ENCODE measurements around the gene EYS.

EYS gene

DNA sequence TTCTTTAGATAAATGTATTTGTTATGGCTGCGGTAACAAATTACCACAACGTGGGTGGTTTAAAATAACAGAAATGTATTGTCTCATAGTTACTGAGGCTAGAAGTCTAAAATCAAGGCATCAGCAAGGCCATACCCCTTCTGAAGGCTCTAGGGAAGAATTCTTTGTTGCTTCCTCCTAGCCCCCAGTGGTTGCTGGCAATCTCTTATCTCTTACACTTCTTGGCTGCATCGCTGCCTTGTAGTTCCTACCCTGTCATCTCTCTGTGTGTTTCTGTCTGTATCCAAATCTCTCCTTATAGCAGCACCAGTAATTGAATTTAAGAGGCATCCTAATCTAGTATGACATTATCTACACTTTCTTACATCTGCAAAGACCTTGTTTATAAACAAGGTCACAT is 1536.7 kb downstream of the EYS start:
- no peak overlapping the region for H3K4me3 ChIP-seq (ENCODE audit: low read depth, low read length)
- TF ChIP-seq, protein P1, sequence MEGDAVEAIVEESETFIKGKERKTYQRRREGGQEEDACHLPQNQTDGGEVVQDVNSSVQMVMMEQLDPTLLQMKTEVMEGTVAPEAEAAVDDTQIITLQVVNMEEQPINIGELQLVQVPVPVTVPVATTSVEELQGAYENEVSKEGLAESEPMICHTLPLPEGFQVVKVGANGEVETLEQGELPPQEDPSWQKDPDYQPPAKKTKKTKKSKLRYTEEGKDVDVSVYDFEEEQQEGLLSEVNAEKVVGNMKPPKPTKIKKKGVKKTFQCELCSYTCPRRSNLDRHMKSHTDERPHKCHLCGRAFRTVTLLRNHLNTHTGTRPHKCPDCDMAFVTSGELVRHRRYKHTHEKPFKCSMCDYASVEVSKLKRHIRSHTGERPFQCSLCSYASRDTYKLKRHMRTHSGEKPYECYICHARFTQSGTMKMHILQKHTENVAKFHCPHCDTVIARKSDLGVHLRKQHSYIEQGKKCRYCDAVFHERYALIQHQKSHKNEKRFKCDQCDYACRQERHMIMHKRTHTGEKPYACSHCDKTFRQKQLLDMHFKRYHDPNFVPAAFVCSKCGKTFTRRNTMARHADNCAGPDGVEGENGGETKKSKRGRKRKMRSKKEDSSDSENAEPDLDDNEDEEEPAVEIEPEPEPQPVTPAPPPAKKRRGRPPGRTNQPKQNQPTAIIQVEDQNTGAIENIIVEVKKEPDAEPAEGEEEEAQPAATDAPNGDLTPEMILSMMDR (IDR thresholded peaks at IDR 0.05; ENCODE audit: control insufficient read depth, extremely low read depth, insufficient read depth) = no peak
- no peak for DNase-seq (ENCODE audit: low read depth)

DNA sequence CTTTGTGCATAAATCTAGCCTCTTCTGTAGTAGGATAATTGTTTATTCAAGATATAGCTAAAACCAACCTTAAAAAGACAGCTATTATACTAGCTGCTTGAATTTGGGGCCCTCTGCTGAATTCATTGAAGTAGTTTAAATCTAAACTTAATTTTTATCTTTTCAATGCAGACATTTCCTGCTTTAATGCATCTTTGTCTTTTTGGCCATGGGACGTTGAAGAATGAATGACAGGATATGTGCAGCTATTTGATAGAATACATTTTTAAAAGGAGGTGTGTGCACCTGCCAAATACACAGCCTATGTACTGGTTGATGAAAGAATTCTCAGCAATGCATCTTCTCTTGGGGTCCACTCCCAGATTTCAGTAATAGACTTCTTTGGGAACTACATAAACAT is 1546.5 kb downstream of the EYS start:
- DNase-seq (ENCODE audit: low read depth) = no peak
- no peak overlapping the region for H3K4me3 ChIP-seq (ENCODE audit: low read depth, low read length)
- TF ChIP-seq, protein P1 (IDR thresholded peaks at IDR 0.05; ENCODE audit: control insufficient read depth, extremely low read depth, insufficient read depth) = no peak

DNA sequence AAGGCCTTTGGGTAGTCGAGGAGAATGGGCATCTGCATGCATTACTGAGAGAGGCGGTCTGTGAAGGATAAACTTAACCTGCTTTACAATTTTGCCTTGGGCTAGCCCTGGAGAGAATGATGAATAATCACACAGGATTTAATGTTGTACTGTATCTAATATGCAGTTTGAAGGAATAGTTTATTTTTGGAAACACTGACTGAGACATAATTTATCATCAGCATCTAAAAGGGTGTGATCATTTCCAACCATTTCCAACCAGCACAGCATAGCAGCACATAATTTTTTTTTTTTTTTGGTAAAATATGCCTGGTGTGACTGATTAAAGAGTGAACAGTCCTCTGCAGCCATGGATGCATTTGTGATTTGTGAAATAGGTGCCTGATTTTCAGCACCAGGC is 1552.0 kb downstream of the EYS start:
- H3K4me3 ChIP-seq (ENCODE audit: low read depth, low read length) = no peak overlapping the region
- DNase-seq (ENCODE audit: low read depth) = no peak
- TF ChIP-seq, protein P1 (IDR thresholded peaks at IDR 0.05; ENCODE audit: control insufficient read depth, extremely low read depth, insufficient read depth) = no peak

DNA sequence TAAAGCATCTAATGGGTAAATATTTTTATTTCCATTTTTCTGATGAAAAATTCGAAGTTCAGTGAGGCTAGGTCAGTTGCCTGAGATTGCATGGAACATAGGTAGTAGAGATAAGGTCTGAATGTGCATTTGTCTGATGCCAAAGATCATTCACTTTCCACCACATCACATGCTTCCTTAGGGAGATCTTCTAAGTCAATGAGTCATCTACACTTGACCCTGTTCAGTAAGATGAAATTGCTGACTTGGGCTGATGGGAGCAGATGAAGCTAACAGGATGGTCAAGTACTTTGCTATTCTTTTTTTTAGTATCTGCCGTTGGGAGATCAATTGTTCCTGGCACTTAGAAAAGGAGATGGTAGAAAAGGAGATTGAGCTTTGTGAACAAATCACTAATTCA is 1560.2 kb downstream of the EYS start:
- H3K4me3 ChIP-seq (ENCODE audit: low read depth, low read length) = no peak overlapping the region
- no peak for DNase-seq (ENCODE audit: low read depth)
- TF ChIP-seq, protein P1 (IDR thresholded peaks at IDR 0.05; ENCODE audit: control insufficient read depth, extremely low read depth, insufficient read depth) = no peak

DNA sequence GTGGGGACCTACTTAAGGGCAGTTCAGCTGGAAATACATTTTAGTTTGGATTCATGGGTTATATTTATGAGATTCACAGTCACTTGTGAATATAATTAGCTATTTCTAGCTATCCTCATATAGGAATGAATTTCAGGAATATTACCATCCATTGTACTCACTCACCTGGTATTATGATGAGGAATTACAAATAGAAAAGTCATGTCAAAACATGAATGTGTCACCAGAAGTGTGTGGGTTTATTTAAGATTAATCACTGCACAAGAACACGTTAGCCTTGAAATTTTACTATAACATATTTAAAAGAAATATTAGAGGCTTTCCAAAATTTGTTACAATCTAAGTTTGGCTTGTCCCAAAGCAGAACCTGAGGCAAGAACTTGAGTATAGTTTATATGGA is 1560.9 kb downstream of the EYS start:
- DNase-seq (ENCODE audit: low read depth) = no peak
- TF ChIP-seq, protein P1 (IDR thresholded peaks at IDR 0.05; ENCODE audit: control insufficient read depth, extremely low read depth, insufficient read depth) = no peak
- no peak overlapping the region for H3K4me3 ChIP-seq (ENCODE audit: low read depth, low read length)

DNA sequence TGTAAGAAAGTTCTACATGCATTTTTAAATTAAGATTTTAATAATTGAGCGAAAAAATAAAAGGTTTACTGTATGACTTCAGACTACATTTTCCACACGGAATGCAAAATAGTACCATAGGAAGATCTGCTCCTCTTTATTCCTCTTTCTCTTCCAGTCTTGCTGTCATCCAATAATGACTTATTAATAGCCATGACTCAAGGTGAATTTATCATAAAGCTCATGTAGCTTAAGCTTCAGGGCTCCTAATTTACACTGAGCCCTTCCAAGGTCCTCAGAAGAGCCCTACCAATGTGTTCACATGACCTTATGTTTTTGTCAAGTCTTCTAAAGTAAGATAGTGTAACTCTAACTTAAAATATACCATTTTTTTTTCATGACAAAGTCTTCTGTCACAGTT is 1561.4 kb downstream of the EYS start:
- TF ChIP-seq, protein P1 (IDR thresholded peaks at IDR 0.05; ENCODE audit: control insufficient read depth, extremely low read depth, insufficient read depth) = no peak
- DNase-seq (ENCODE audit: low read depth) = no peak
- H3K4me3 ChIP-seq (ENCODE audit: low read depth, low read length) = no peak overlapping the region

DNA sequence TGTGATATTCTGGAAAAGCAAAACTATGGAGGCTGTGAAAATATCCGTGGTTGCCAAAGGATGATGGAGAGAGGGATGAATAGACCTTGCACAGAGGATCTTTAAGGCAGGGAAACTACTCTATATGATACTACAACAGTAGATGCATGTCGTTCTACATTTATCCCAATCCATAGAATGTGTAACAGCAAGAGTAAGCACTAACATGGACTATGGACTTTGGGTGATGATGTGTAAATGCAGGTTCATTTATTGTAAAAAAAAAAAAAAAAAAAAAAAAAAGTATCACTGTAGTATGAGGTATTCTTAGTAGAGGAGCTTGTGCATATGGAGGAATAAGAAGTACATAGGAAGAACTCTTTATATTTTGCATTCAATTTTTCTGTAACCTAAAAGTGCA is 1563.9 kb downstream of the EYS start:
- H3K4me3 ChIP-seq (ENCODE audit: low read depth, low read length) = no peak overlapping the region
- TF ChIP-seq, protein P1 (IDR thresholded peaks at IDR 0.05; ENCODE audit: control insufficient read depth, extremely low read depth, insufficient read depth) = no peak
- no peak for DNase-seq (ENCODE audit: low read depth)

Data from LNCaP clone FGC (cell line).